Measurements from ENCODE around the gene RASSF7.

The RASSF7 gene

DNA sequence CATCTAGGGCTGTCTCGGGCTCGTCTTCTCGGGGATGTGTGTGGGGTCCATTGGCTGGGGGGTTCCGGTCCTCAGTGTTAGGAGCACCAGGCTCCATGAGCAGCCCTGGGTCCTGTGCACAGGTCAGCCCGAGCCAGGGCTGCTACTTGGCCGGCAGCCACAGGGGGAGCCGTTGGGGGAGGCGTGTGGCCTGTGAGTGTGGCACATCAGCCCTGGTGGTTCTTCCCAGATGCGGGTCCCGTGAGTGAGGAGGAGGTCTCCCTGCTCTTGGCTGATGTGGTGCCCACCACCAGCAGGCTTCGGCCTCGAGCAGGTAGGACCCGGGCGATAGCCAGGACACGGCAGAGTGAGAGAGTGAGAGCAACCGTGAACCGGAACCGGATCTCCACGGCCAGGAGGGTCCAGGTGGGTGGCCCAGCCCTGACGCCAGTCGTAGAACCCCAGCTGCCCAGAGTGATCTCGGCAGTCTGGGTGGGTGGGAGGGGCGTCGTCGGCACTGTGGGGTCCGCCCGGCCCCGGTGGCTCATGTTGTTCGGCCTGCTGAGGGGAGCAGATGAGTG is 36.5 kb downstream of the RASSF7 start:
- POLR2A ChIA-PET: no interaction called here

DNA sequence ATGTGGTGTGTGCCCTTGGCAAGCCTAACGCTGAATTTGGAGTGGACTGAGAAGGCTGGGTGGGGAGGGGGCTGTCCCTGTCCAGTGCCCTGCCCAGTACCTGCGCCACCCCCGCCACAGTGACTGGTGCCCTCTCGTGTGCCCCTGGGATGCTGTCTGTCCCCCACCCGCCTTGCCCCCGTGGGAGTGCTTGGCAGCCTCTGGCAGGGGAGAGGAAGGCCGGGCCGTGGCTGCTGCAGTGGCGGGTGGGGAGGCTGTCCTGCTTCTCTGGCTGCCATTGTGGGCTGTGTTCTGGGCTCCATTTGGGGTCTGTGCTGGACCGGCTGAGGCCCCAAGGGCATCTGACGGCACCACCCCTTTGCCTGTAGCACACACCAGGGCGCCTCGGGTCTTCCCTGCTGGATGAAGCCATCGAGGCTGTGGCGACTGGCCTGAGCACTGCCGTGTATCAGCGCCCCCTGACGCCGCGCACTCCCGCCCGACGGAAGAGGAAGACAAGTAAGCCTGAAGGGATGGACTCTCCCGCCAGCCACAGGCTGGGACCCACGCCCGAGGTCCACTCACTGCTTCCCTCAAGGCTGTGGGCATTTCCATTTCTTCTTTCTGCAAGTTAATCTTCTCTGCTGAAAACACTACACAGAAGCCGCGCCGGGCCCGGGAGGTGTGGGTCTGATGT is 37.4 kb downstream of the RASSF7 start:
- Histone ChIP-seq H3K36me3 (ENCODE audit: control insufficient read depth in 2 of 2, insufficient read depth in 1 of 2, low read length in 2 of 2) (peaks cover 13 to 90% of the 10 kb centered on the region in 2 experiments; a peak in 2 of 3 replicates), H3K4me3 (ENCODE audit: low read depth, low read length) (no peak overlapping the region), H3K27ac (ENCODE audit: extremely low read depth, low read depth, low read length) (no peak overlapping the region), H3K4me1 (ENCODE audit: control insufficient read depth, insufficient read depth, low read length) (no peaks in the 10 kb centered on the region), H3K9me3 (ENCODE audit: control insufficient read depth, insufficient read depth, low read depth, low read length) (no peaks in the 10 kb centered on the region)
- ChIA-PET CTCF (no interaction called here), POLR2A (no interaction called here)
- no peak for TF ChIP-seq KLF8 (tag by site-specific recombination; IDR thresholded peaks at IDR 0.05)
- no peak for TF ChIP-seq REPIN1 (tag by site-specific recombination; IDR thresholded peaks at IDR 0.05; ENCODE audit: low read depth)
- TF ChIP-seq ZNF530 (tag by site-specific recombination; IDR thresholded peaks at IDR 0.05; ENCODE audit: low read depth): no peak
- TF ChIP-seq RBAK (tag by site-specific recombination; IDR thresholded peaks at IDR 0.05): no peak
- TF ChIP-seq ZNF133 (tag by site-specific recombination; IDR thresholded peaks at IDR 0.05): no peak
- TF ChIP-seq ZNF701 (tag by site-specific recombination; IDR thresholded peaks at IDR 0.05): no peak
- no peak for TF ChIP-seq ZNF292 (tag by site-specific recombination; IDR thresholded peaks at IDR 0.05; ENCODE audit: borderline replicate concordance, low read depth)
- no peak for TF ChIP-seq SALL2 (tag by site-specific recombination; IDR thresholded peaks at IDR 0.05; ENCODE audit: borderline replicate concordance)
- TF ChIP-seq ZNF707 (tag by site-specific recombination; IDR thresholded peaks at IDR 0.05): no peak
- no peak for TF ChIP-seq ZNF426 (tag by site-specific recombination; IDR thresholded peaks at IDR 0.05)
- TF ChIP-seq ZNF266 (tag by site-specific recombination; IDR thresholded peaks at IDR 0.05; ENCODE audit: low read depth): no peak
- TF ChIP-seq, protein P1, sequence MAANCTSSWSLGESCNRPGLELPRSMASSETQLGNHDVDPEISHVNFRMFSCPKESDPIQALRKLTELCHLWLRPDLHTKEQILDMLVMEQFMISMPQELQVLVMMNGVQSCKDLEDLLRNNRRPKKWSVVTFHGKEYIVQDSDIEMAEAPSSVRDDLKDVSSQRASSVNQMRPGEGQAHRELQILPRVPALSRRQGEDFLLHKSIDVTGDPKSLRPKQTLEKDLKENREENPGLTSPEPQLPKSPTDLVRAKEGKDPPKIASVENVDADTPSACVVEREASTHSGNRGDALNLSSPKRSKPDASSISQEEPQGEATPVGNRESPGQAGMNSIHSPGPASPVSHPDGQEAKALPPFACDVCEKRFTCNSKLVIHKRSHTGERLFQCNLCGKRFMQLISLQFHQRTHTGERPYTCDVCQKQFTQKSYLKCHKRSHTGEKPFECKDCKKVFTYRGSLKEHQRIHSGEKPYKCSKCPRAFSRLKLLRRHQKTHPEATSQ (tag by site-specific recombination; IDR thresholded peaks at IDR 0.05): no peak
- no peak for TF ChIP-seq ZBTB7A (tag by site-specific recombination; IDR thresholded peaks at IDR 0.05; ENCODE audit: low read depth)
- TF ChIP-seq ZEB2 (tag by site-specific recombination; IDR thresholded peaks at IDR 0.05): no peak
- no peak for TF ChIP-seq ZNF747 (tag by site-specific recombination; IDR thresholded peaks at IDR 0.05)

More for the DNA sequence above, 36.5 kb downstream of the RASSF7 start:
- no peak overlapping the region for H3K4me3 ChIP-seq (ENCODE audit: low read depth, low read length)
- peaks cover 7 to 93% of the 10 kb centered on the region in 2 experiments; a peak in 2 of 3 replicates for H3K36me3 ChIP-seq (ENCODE audit: control insufficient read depth in 2 of 2, insufficient read depth in 1 of 2, low read length in 2 of 2)
- H3K4me1 ChIP-seq (ENCODE audit: control insufficient read depth, insufficient read depth, low read length): no peaks in the 10 kb centered on the region
- no peak for TF ChIP-seq BCL6B (tag by site-specific recombination; IDR thresholded peaks at IDR 0.05)
- no peak for TF ChIP-seq ZNF660 (tag by site-specific recombination; IDR thresholded peaks at IDR 0.05)
- TF ChIP-seq ZNF571 (tag by site-specific recombination; IDR thresholded peaks at IDR 0.05): no peak
- no peak for TF ChIP-seq ZNF558 (tag by site-specific recombination; IDR thresholded peaks at IDR 0.05)
- no peak for TF ChIP-seq SCRT2 (tag by site-specific recombination; IDR thresholded peaks at IDR 0.05)
- no peak for TF ChIP-seq ZNF248 (tag by site-specific recombination; IDR thresholded peaks at IDR 0.05)
- TF ChIP-seq SP7 (tag by site-specific recombination; IDR thresholded peaks at IDR 0.05): no peak
- no peak for TF ChIP-seq ZNF175 (tag by site-specific recombination; IDR thresholded peaks at IDR 0.05)
- TF ChIP-seq ZNF621 (tag by site-specific recombination; IDR thresholded peaks at IDR 0.05): no peak
- no peak for TF ChIP-seq ZSCAN16 (tag by site-specific recombination; IDR thresholded peaks at IDR 0.05)
- no peak for TF ChIP-seq ZNF404 (tag by site-specific recombination; IDR thresholded peaks at IDR 0.05)
- TF ChIP-seq, protein P2, sequence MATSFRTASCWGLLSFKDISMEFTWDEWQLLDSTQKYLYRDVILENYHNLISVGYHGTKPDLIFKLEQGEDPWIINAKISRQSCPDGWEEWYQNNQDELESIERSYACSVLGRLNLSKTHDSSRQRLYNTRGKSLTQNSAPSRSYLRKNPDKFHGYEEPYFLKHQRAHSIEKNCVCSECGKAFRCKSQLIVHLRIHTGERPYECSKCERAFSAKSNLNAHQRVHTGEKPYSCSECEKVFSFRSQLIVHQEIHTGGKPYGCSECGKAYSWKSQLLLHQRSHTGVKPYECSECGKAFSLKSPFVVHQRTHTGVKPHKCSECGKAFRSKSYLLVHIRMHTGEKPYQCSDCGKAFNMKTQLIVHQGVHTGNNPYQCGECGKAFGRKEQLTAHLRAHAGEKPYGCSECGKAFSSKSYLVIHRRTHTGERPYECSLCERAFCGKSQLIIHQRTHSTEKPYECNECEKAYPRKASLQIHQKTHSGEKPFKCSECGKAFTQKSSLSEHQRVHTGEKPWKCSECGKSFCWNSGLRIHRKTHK (tag by site-specific recombination; IDR thresholded peaks at IDR 0.05): no peak
- no peak for TF ChIP-seq ZNF24 (tag by site-specific recombination; IDR thresholded peaks at IDR 0.05)
- TF ChIP-seq GFI1B (tag by site-specific recombination; IDR thresholded peaks at IDR 0.05): no peak
- no peak for TF ChIP-seq ZNF10 (tag by site-specific recombination; IDR thresholded peaks at IDR 0.05)
- TF ChIP-seq, protein P3, sequence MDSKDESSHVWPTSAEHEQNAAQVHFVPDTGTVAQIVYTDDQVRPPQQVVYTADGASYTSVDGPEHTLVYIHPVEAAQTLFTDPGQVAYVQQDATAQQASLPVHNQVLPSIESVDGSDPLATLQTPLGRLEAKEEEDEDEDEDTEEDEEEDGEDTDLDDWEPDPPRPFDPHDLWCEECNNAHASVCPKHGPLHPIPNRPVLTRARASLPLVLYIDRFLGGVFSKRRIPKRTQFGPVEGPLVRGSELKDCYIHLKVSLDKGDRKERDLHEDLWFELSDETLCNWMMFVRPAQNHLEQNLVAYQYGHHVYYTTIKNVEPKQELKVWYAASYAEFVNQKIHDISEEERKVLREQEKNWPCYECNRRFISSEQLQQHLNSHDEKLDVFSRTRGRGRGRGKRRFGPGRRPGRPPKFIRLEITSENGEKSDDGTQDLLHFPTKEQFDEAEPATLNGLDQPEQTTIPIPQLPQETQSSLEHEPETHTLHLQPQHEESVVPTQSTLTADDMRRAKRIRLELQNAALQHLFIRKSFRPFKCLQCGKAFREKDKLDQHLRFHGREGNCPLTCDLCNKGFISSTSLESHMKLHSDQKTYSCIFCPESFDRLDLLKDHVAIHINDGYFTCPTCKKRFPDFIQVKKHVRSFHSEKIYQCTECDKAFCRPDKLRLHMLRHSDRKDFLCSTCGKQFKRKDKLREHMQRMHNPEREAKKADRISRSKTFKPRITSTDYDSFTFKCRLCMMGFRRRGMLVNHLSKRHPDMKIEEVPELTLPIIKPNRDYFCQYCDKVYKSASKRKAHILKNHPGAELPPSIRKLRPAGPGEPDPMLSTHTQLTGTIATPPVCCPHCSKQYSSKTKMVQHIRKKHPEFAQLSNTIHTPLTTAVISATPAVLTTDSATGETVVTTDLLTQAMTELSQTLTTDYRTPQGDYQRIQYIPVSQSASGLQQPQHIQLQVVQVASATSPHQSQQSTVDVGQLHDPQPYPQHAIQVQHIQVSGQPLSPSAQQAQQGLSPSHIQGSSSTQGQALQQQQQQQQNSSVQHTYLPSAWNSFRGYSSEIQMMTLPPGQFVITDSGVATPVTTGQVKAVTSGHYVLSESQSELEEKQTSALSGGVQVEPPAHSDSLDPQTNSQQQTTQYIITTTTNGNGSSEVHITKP (tag by site-specific recombination; IDR thresholded peaks at IDR 0.05): no peak
- TF ChIP-seq ZNF19 (tag by site-specific recombination; IDR thresholded peaks at IDR 0.05; ENCODE audit: low read depth): no peak
- no peak for TF ChIP-seq GLI4 (tag by site-specific recombination; IDR thresholded peaks at IDR 0.05)
- no peak for TF ChIP-seq ZNF658 (tag by site-specific recombination; IDR thresholded peaks at IDR 0.05)
- TF ChIP-seq BCL11B (tag by site-specific recombination; IDR thresholded peaks at IDR 0.05; ENCODE audit: low read depth): no peak
- no peak overlapping the region for H3K27ac ChIP-seq (ENCODE audit: extremely low read depth, low read depth, low read length)
- CTCF ChIA-PET: no interaction called here
- no peaks in the 10 kb centered on the region for H3K9me3 ChIP-seq (ENCODE audit: control insufficient read depth, insufficient read depth, low read depth, low read length)

Data from HEK293 (cell line).